Measurements from ENCODE around the gene RLN3. TPM values are rescaled to one million over a fixed set of nuclear protein-coding genes. Genes with fewer than 3 reads are reported as not detected.

The RLN3 gene
- total and polyA plus RNA-seq, 2 of the 8 experiments (the other 6 are each of a cell fraction or from before 2014, with no cell fraction given): not detected

- CTCF ChIA-PET (ENCODE audit: partially characterized antibody): interaction anchor here (1.2 to 1.6 kb wide), 3 partner anchors 12 to 46 kb away, joined by 3 to 5 read pairs (median 5); partner anchors contain the start of gene IL27RA
- Histone ChIP-seq H3K18ac (ENCODE audit: extremely low read depth, low read length) (peak overlapping the region; percentile 89), H3K4me3 (ENCODE audit: extremely low read depth in 1 of 4, insufficient read depth in 2 of 4, low read depth in 3 of 4, low read length in 4 of 4) (peak overlapping the region in 3 of 4 experiments; percentile 7 to 46 (median 26); a peak in 4 of 8 replicates), H3K9me3 (ENCODE audit: insufficient read depth in 2 of 2, low read depth in 1 of 2, low read length in 1 of 2) (no peaks in the 10 kb centered on the region), H3K79me2 (ENCODE audit: control insufficient read depth in 1 of 2, insufficient read depth in 2 of 2, low read length in 2 of 2) (no peaks in the 10 kb centered on the region), H3K23me2 (ENCODE audit: low read depth, low read length) (no peaks in the 10 kb centered on the region), H3K27me3 (replicated peaks in 1 of 4; ENCODE audit: control insufficient read depth in 3 of 4, extremely low read depth in 1 of 4, insufficient read depth in 3 of 4, low read length in 3 of 4) (no peaks in the 10 kb centered on the region), H2BK5ac (ENCODE audit: low read depth, low read length) (peak overlapping the region; percentile 96), H2BK20ac (ENCODE audit: low read length) (peak overlapping the region; percentile 97; the same call in 1 of the 2 replicates), H3K4me2 (ENCODE audit: insufficient read depth in 1 of 2, low read depth in 2 of 2, low read length in 2 of 2) (peak overlapping the region; percentile 64 to 75), H3K9ac (replicated peaks in 1 of 4; ENCODE audit: extremely low read depth in 1 of 4, low read depth in 3 of 4, low read length in 3 of 4) (peak overlapping the region in 2 of 4 experiments; percentile 36 to 38; a peak in 3 of 7 replicates), H3K79me1 (ENCODE audit: low read depth, low read length) (no peaks in the 10 kb centered on the region), H2BK15ac (ENCODE audit: low read length) (peak overlapping the region; percentile 95; the same call in 1 of the 2 replicates), H3K4me1 (replicated peaks in 1 of 4; ENCODE audit: control insufficient read depth in 3 of 4, insufficient read depth in 4 of 4, low read length in 3 of 4) (peaks cover 0 to 42% (median 36%) of the 10 kb centered on the region in 4 experiments; a peak in 6 of 7 replicates), H3K4ac (replicated peaks; ENCODE audit: insufficient read length, low read depth, low read length) (peak overlapping the region; percentile 94), H4K8ac (ENCODE audit: extremely low read depth, insufficient read depth, low read length) (peak overlapping the region; percentile 94; the same call in 1 of the 2 replicates), H2AFZ (ENCODE audit: low read length) (no peak overlapping the region), H4K5ac (ENCODE audit: insufficient read length, low read depth, low read length) (peak overlapping the region; percentile 45), H2AK5ac (ENCODE audit: low read depth, low read length) (peak overlapping the region; percentile 93), H4K91ac (replicated peaks; ENCODE audit: insufficient read length, low read length) (peak overlapping the region; percentile 99), H3K56ac (replicated peaks; ENCODE audit: insufficient read length, low read depth, low read length) (peak overlapping the region; percentile 74), H4K20me1 (replicated peaks in 1 of 2; ENCODE audit: control insufficient read depth in 1 of 2, insufficient read depth in 2 of 2, low read length in 2 of 2) (no peaks in the 10 kb centered on the region), H3K14ac (ENCODE audit: insufficient read length) (no peak overlapping the region), H3K27ac (ENCODE audit: low read depth, low read length) (peak overlapping the region; percentile 83; the same call in 1 of the 2 replicates), H3K36me3 (ENCODE audit: control insufficient read depth in 2 of 4, insufficient read depth in 4 of 4, low read length in 3 of 4) (0 out of 8 replicates have a peak, but pooled peaks cover 0 to 3% (median 0%) of the 10 kb centered on the region in 4 experiments), H2BK12ac (ENCODE audit: low read depth, low read length) (peak overlapping the region; percentile 21; the same call in 1 of the 2 replicates), H3K23ac (ENCODE audit: insufficient read length) (no peak overlapping the region), H2BK120ac (replicated peaks; ENCODE audit: low read depth, low read length) (peak overlapping the region; percentile 98)
- WGBS, 2 experiments (ENCODE audit: extremely low coverage in 1 of 2, insufficient coverage in 1 of 2, insufficient read length in 1 of 2, insufficient replicate concordance in 2 of 2, low coverage in 1 of 2, low lambda C conversion rate in 2 of 2, missing lambda C conversion rate in 1 of 2): 49% methylated on average over 10 of the region's 10 CpGs; no CpG with 5 or more reads in 1 of the 2 experiments
- POLR2A ChIA-PET (ENCODE audit: partially characterized antibody): interaction anchor here (1.0 to 2.4 kb wide), 6 partner anchors 12 to 53 kb away, joined by 3 to 11 read pairs (median 6); partner anchors contain the start of gene RFX1
- TF ChIP-seq SP1 (IDR thresholded peaks at IDR 0.05; ENCODE audit: low read depth, low read length): 0 out of 2 replicates have a peak, but pooled peaks have one; percentile 15
- 0 out of 2 replicates have a peak, but pooled peaks have one; percentile 52 for TF ChIP-seq RBBP5 (IDR thresholded peaks at IDR 0.05; ENCODE audit: borderline replicate concordance, low read depth, low read length)
- TF ChIP-seq CBX5 (IDR thresholded peaks at IDR 0.05; ENCODE audit: low read depth, low read length): no peak
- no peak for TF ChIP-seq BCL11A (IDR thresholded peaks at IDR 0.05; ENCODE audit: low read depth in 2 of 2, low read length in 2 of 2)
- TF ChIP-seq ATF3 (IDR thresholded peaks at IDR 0.05; ENCODE audit: insufficient read depth, low read depth, low read length): 0 out of 2 replicates have a peak, but pooled peaks have one; percentile 14
- TF ChIP-seq TCF12 (IDR thresholded peaks at IDR 0.05; ENCODE audit: low read depth, low read length): 0 out of 2 replicates have a peak, but pooled peaks have one; percentile 46
- TF ChIP-seq USF2 (IDR thresholded peaks at IDR 0.05; ENCODE audit: low read length): peak; percentile 73
- no peak for TF ChIP-seq RXRA (IDR thresholded peaks at IDR 0.05; ENCODE audit: insufficient read depth, low read depth, low read length)
- no peak for TF ChIP-seq FOSL1 (IDR thresholded peaks at IDR 0.05; ENCODE audit: insufficient read depth, low read depth, low read length)
- no peak for DNase-seq (ENCODE audit: low read depth in 1 of 2, low spot score in 2 of 2)
- no peak for FAIRE-seq
Measured at GRCh38 chr19:13985771-13986347, 42.1 kb upstream of the RLN3 start.
